Measurements from ENCODE around the gene HSBP1L1.

DNA sequence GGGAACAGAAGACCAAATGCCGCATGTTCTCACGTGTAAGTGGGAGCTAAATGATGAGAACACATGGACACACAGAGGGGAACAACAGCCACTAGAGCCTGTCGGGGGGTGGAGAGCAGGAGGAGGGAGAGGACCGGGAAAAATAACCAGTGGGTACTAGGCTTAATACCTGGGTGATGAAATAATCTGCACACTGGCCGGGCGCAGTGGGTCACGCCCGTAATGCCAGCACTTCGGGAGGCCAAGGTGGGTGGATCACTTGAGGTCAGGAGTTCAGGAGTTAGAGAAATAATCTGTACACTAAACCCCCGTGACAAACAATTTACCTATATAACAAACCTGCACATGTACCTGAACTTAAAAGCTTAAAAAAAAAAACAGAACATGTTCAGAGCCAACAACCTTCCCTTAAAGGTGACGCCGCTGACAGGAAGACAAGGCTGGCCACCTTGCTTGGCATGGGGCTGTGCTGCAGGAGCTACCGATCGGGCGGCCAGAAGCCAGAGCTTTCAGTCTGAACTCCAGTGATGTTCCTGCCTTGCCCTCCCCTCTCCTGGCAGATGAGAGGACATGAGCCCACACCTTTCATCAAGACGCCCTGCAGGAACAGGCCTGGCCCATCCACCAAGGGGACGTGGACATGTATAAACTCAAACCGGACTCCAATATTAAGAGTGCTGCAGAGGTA, 24.2 kb upstream of the HSBP1L1 start:
- TF ChIP-seq ZNF543 (CRISPR knock-in tag; IDR thresholded peaks at IDR 0.05) (no peak), MXD4 (CRISPR knock-in tag; IDR thresholded peaks at IDR 0.05) (no peak), JUNB (CRISPR knock-in tag; IDR thresholded peaks at IDR 0.05; ENCODE audit: borderline replicate concordance) (no peak), CHD2 (IDR thresholded peaks at IDR 0.05; ENCODE audit: low read depth, low read length) (no peak), FOXK2 (IDR thresholded peaks at IDR 0.05) (no peak), POLR2AphosphoS5 (IDR thresholded peaks at IDR 0.05; ENCODE audit: low read depth, low read length) (no peak), POLR2A (IDR thresholded peaks at IDR 0.05; ENCODE audit: insufficient read depth in 1 of 2, low read depth in 2 of 2, low read length in 2 of 2) (no peak)
- TF ChIP-seq, protein P1, sequence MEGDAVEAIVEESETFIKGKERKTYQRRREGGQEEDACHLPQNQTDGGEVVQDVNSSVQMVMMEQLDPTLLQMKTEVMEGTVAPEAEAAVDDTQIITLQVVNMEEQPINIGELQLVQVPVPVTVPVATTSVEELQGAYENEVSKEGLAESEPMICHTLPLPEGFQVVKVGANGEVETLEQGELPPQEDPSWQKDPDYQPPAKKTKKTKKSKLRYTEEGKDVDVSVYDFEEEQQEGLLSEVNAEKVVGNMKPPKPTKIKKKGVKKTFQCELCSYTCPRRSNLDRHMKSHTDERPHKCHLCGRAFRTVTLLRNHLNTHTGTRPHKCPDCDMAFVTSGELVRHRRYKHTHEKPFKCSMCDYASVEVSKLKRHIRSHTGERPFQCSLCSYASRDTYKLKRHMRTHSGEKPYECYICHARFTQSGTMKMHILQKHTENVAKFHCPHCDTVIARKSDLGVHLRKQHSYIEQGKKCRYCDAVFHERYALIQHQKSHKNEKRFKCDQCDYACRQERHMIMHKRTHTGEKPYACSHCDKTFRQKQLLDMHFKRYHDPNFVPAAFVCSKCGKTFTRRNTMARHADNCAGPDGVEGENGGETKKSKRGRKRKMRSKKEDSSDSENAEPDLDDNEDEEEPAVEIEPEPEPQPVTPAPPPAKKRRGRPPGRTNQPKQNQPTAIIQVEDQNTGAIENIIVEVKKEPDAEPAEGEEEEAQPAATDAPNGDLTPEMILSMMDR (CRISPR knock-in tag; IDR thresholded peaks at IDR 0.05), result no peak
- TF ChIP-seq, protein P2, sequence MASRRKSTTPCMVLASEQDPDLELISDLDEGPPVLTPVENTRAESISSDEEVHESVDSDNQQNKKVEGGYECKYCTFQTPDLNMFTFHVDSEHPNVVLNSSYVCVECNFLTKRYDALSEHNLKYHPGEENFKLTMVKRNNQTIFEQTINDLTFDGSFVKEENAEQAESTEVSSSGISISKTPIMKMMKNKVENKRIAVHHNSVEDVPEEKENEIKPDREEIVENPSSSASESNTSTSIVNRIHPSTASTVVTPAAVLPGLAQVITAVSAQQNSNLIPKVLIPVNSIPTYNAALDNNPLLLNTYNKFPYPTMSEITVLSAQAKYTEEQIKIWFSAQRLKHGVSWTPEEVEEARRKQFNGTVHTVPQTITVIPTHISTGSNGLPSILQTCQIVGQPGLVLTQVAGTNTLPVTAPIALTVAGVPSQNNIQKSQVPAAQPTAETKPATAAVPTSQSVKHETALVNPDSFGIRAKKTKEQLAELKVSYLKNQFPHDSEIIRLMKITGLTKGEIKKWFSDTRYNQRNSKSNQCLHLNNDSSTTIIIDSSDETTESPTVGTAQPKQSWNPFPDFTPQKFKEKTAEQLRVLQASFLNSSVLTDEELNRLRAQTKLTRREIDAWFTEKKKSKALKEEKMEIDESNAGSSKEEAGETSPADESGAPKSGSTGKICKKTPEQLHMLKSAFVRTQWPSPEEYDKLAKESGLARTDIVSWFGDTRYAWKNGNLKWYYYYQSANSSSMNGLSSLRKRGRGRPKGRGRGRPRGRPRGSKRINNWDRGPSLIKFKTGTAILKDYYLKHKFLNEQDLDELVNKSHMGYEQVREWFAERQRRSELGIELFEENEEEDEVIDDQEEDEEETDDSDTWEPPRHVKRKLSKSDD (CRISPR knock-in tag; IDR thresholded peaks at IDR 0.05; ENCODE audit: low read depth), result no peak
- TF ChIP-seq, protein P3, sequence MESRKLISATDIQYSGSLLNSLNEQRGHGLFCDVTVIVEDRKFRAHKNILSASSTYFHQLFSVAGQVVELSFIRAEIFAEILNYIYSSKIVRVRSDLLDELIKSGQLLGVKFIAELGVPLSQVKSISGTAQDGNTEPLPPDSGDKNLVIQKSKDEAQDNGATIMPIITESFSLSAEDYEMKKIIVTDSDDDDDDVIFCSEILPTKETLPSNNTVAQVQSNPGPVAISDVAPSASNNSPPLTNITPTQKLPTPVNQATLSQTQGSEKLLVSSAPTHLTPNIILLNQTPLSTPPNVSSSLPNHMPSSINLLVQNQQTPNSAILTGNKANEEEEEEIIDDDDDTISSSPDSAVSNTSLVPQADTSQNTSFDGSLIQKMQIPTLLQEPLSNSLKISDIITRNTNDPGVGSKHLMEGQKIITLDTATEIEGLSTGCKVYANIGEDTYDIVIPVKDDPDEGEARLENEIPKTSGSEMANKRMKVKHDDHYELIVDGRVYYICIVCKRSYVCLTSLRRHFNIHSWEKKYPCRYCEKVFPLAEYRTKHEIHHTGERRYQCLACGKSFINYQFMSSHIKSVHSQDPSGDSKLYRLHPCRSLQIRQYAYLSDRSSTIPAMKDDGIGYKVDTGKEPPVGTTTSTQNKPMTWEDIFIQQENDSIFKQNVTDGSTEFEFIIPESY (CRISPR knock-in tag; IDR thresholded peaks at IDR 0.05), result no peak

Data from HepG2 (cell line).